Right lobe of liver (tissue), 6 donors: ENCODE data around the gene TMEM270. TPM values are rescaled to one million over a fixed set of nuclear protein-coding genes. Genes with fewer than 3 reads are reported as not detected.
A peak's percentile ranks its signal among the peaks of the same experiment; 100 is the strongest.

Experiments used
- ATAC-seq, 4 donors: fragments of 200-7000 bp; cut with Tn5 transposase; one replicate each; pipeline ENCODE4 v1.9.1; 2020; ENCODE audit warnings: mild to moderate bottlenecking in 4 of 4, moderate library complexity in 4 of 4
- DNase-seq, 3 donors: peaks; one replicate each; pipeline ENCODE4 v3.0.0-alpha.2; 2020
- H3K27ac ChIP-seq, 3 donors: fragments of 200-600 bp; one replicate each; pipeline ENCODE4 v1.8.0; 2022
- H3K27me3 ChIP-seq, 2 donors: fragments of 200-600 bp; one replicate each; pipeline ENCODE4 v1.8.0; 2022
- H3K36me3 ChIP-seq, 4 donors: fragments of 200-600 bp; sonication (generic) in 1 of 4; one replicate each; pipeline versions ENCODE4 v1.5.1 to v1.8.0; 2017 to 2022; ENCODE audit warnings: control low read depth in 1 of 4
- H3K4me1 ChIP-seq, 4 donors: fragments of 200-600 bp; sonication (generic) in 1 of 4; one replicate each; pipeline versions ENCODE4 v1.5.1 to v1.8.0; 2017 to 2022; ENCODE audit warnings: control low read depth in 1 of 4
- H3K4me3 ChIP-seq, 3 donors: fragments of 200-600 bp; one replicate each; pipeline ENCODE4 v1.8.0; 2022
- H3K9me3 ChIP-seq, 4 donors: fragments of 200-600 bp; sonication (generic) in 1 of 4; one replicate each; pipeline versions ENCODE4 v1.5.1 to v1.8.0; 2017 to 2022; ENCODE audit warnings: control low read depth in 1 of 4
- CTCF ChIP-seq, 4 donors: fragments of 200-600 bp in 3 of 4; fragments of 450-650 bp in 1 of 4; IDR thresholded peaks; one replicate each; pipeline versions ENCODE4 v1.5.1 to v1.8.0; 2016 to 2022; ENCODE audit warnings: antibody characterized with exemption in 4 of 4, mild to moderate bottlenecking in 2 of 4
- POLR2A ChIP-seq: fragments of 450-650 bp; IDR thresholded peaks from one replicate; pipeline ENCODE4 v1.6.1; 2017; ENCODE audit warnings: antibody characterized with exemption, mild to moderate bottlenecking
- WGBS: methylation state at CpG from one replicate; pipeline ENCODE4 v1.1.6; 2018; ENCODE audit warnings: low coverage, low lambda C conversion rate; ENCODE audit not compliant: insufficient coverage; ENCODE audit errors: missing lambda C conversion rate; 5-methylcytosine and 5-hydroxymethylcytosine counted together
- intact Hi-C, 2 donors: fragments of 100-400 bp; cut with DNase I; formaldehyde crosslinking; loops; one replicate each; pipeline versions ENCODE4 v1.11.2 to v1.14.1; 2022
- total RNA-seq, 6 experiments: library from RNA; depleted of rRNA in 2 of 6; stranded (reverse); fragments of >200 nt in 2 of 6; fragmentation: NEBNext Ultra II Directional in 3 of 6; extraction: Animal tissue kit (Norgen Biotek cat#: 25700) in 3 of 6; gene quantifications; one replicate each; pipeline versions ENCODE4 v1.1.0 to v1.2.4, GENCODE V29; 2016 to 2023
- donor health status: DM: no; HTN: yes; CAD: no.
- donor health status: DM: no; HTN: no; CAD: no.
- donor health status: DM: no; HTN: no; CAD: no.
- donor health status: DM: no; HTN: yes; CAD: no.
- donor health status: DM: no; HTN: yes; CAD: no.

TMEM270 gene
- total RNA-seq, 6 experiments from 2014 or later: not detected

GRCh38 chr7:73851410-73852338 lies 9.3 kb upstream of the TMEM270 start:
- H3K9me3 ChIP-seq: no peaks in the 10 kb centered on the region
- no peak overlapping the region for H3K4me3 ChIP-seq
- H3K27me3 ChIP-seq: no peaks in the 10 kb centered on the region
- WGBS: 50% methylated on average over 7 of the region's 8 CpGs
- no peak overlapping the region for H3K27ac ChIP-seq
- intact Hi-C loops: loop anchor here in 1 of 2 donors (10.0 kb wide), 1 partner anchor 117 kb away; the partner anchor contains the start of gene ABHD11
- ATAC-seq (peak in 1 of 4 donors; percentile 42), DNase-seq (no peak)
- no peaks in the 10 kb centered on the region for H3K36me3 ChIP-seq
- no peak for TF ChIP-seq CTCF (IDR thresholded peaks at IDR 0.05)
- no peak for TF ChIP-seq POLR2A
- H3K4me1 ChIP-seq: peaks cover 0 to 4% (median 0%) of the 10 kb centered on the region in 4 donors

GRCh38 chr7:73852500-73852899 lies 8.5 kb upstream of the TMEM270 start:
- TF ChIP-seq CTCF (IDR thresholded peaks at IDR 0.05) (no peak), POLR2A (no peak)
- intact Hi-C loops: loop anchor here in 1 of 2 donors (10.0 kb wide), 1 partner anchor 118 kb away; the partner anchor contains the start of gene ABHD11
- H3K36me3 ChIP-seq: no peaks in the 10 kb centered on the region
- DNase-seq: no peak
- H3K27me3 ChIP-seq: no peaks in the 10 kb centered on the region
- no peak overlapping the region for H3K4me3 ChIP-seq
- no peak for ATAC-seq
- no peak overlapping the region for H3K27ac ChIP-seq
- 70% methylated on average over 4 of the region's 5 CpGs for WGBS
- peaks cover 0 to 4% (median 0%) of the 10 kb centered on the region in 4 donors for H3K4me1 ChIP-seq
- H3K9me3 ChIP-seq: no peaks in the 10 kb centered on the region

- no peak for TF ChIP-seq POLR2A
- Histone ChIP-seq H3K4me3 (no peak overlapping the region), H3K36me3 (no peaks in the 10 kb centered on the region), H3K27ac (no peak overlapping the region), H3K27me3 (no peaks in the 10 kb centered on the region), H3K9me3 (no peaks in the 10 kb centered on the region), H3K4me1 (peaks cover 0 to 4% (median 0%) of the 10 kb centered on the region in 4 donors)
- intact Hi-C loops: loop anchor here in 1 of 2 donors (10.0 kb wide), 1 partner anchor 122 kb away; the partner anchor contains the start of gene ABHD11
- ATAC-seq (no peak), DNase-seq (no peak)
- 17% methylated on average over 1 of the region's 3 CpGs for WGBS
These were observed 4.0 kb upstream of the TMEM270 start for GRCh38 chr7:73856941-73857340.

- intact Hi-C loops: loop anchor here in 1 of 2 donors (10.0 kb wide), 1 partner anchor 124 kb away; the partner anchor contains the start of gene ABHD11
- H3K4me3 ChIP-seq: no peak overlapping the region
- H3K9me3 ChIP-seq: no peaks in the 10 kb centered on the region
- H3K27ac ChIP-seq: no peak overlapping the region
- WGBS: 35% methylated on average over 2 of the region's 2 CpGs
- DNase-seq: no peak
- ATAC-seq: no peak
- peaks cover 0 to 4% (median 0%) of the 10 kb centered on the region in 4 donors for H3K4me1 ChIP-seq
- H3K27me3 ChIP-seq: no peaks in the 10 kb centered on the region
- no peak for TF ChIP-seq POLR2A
- TF ChIP-seq CTCF (IDR thresholded peaks at IDR 0.05): no peak
- H3K36me3 ChIP-seq: no peaks in the 10 kb centered on the region
These were observed 2.2 kb upstream of the TMEM270 start for GRCh38 chr7:73858807-73859206.

- intact Hi-C loops: loop anchor here (5.0 to 10.0 kb wide), 3 partner anchors 54 to 343 kb away; no protein-coding TSS in a partner anchor
- TF ChIP-seq CTCF (IDR thresholded peaks at IDR 0.05) (no peak), POLR2A (no peak)
- ATAC-seq (no peak), DNase-seq (no peak)
- Histone ChIP-seq H3K36me3 (no peaks in the 10 kb centered on the region), H3K4me1 (no peaks in the 10 kb centered on the region), H3K27ac (no peak overlapping the region), H3K27me3 (no peaks in the 10 kb centered on the region), H3K4me3 (no peak overlapping the region), H3K9me3 (no peaks in the 10 kb centered on the region)
- WGBS: 89% methylated on average over 6 of the region's 12 CpGs
These were observed 346 bp downstream of the TMEM270 start for GRCh38 chr7:73861305-73861704.
